Liver (tissue), 3 donors: Measurements from ENCODE around the gene SPPL2C.

ENCODE experiments used
- CTCF ChIP-seq: fragments of 150-350 bp; IDR thresholded peaks from 2 replicates; pipeline ENCODE4 v1.5.1; 2017; ENCODE audit warnings: improper control_type of control experiment, low read depth, low read length; ENCODE audit not compliant: missing input control
- EGR1 ChIP-seq, 2 donors: IDR thresholded peaks; 2 replicates each; pipeline ENCODE4 v1.6.1; 2016 to 2018; ENCODE audit warnings: antibody characterized with exemption in 2 of 2, low read depth in 2 of 2
- FOXA1 ChIP-seq: IDR thresholded peaks from 2 replicates; pipeline ENCODE4 v1.6.1; 2016; ENCODE audit warnings: antibody characterized with exemption
- GABPA ChIP-seq, 2 donors: IDR thresholded peaks in 1 of 2; conservative IDR thresholded peaks in 1 of 2; 2 replicates each; pipeline ENCODE4 v1.6.1; 2016; ENCODE audit warnings: antibody characterized with exemption in 2 of 2, mild to moderate bottlenecking in 1 of 2, moderate library complexity in 1 of 2
- HNF4A ChIP-seq, 2 donors: conservative IDR thresholded peaks; 2 replicates each; pipeline ENCODE4 v1.6.1; 2016; ENCODE audit warnings: antibody characterized with exemption in 2 of 2, mild to moderate bottlenecking in 2 of 2
- JUND ChIP-seq, 2 donors: IDR thresholded peaks; 2 replicates each; pipeline ENCODE4 v1.6.1; 2016; ENCODE audit warnings: antibody characterized with exemption in 2 of 2
- RAD21 ChIP-seq, 2 donors: IDR thresholded peaks; 2 replicates each; pipeline ENCODE4 v1.6.1; 2016; ENCODE audit warnings: antibody characterized with exemption in 2 of 2, mild to moderate bottlenecking in 2 of 2
- RXRA ChIP-seq, 2 donors: IDR thresholded peaks; 2 replicates each; pipeline ENCODE4 v1.6.1; 2017 to 2018; ENCODE audit warnings: antibody characterized with exemption in 2 of 2, mild to moderate bottlenecking in 1 of 2
- TAF1 ChIP-seq: conservative IDR thresholded peaks from 2 replicates; pipeline ENCODE4 v1.6.1; 2016; ENCODE audit warnings: antibody characterized with exemption, mild to moderate bottlenecking
- YY1 ChIP-seq: IDR thresholded peaks from 2 replicates; pipeline ENCODE4 v1.6.1; 2016; ENCODE audit warnings: antibody characterized with exemption, mild to moderate bottlenecking
- ZBTB33 ChIP-seq: IDR thresholded peaks from 2 replicates; pipeline ENCODE4 v1.6.1; 2016; ENCODE audit warnings: antibody characterized with exemption
- TF ChIP-seq, protein P1 (sequence below): IDR thresholded peaks from 2 replicates; pipeline ENCODE4 v1.6.1; 2016; ENCODE audit warnings: antibody characterized with exemption
- TF ChIP-seq, protein P2 (sequence below): IDR thresholded peaks from 2 replicates; pipeline ENCODE4 v1.6.1; 2016; ENCODE audit warnings: antibody characterized with exemption
- TF ChIP-seq, protein P3 (sequence below): IDR thresholded peaks from 2 replicates; pipeline ENCODE4 v1.6.1; 2016; ENCODE audit warnings: antibody characterized with exemption, mild to moderate bottlenecking
- donor health status: healthy.
- donor health status: healthy.

GRCh38 chr17:45855691-45856336 is 11.1 kb downstream of the SPPL2C start:
- TF ChIP-seq TAF1 (no peak), FOXA1 (no peak), CTCF (no peak), RXRA (IDR thresholded peaks at IDR 0.05) (no peak), YY1 (no peak), ZBTB33 (no peak), GABPA (IDR thresholded peaks at IDR 0.05 in 1 of 2, conservative IDR thresholded peaks at IDR 0.05 in 1 of 2) (no peak), HNF4A (conservative IDR thresholded peaks at IDR 0.05) (no peak), RAD21 (IDR thresholded peaks at IDR 0.05) (no peak), EGR1 (IDR thresholded peaks at IDR 0.05; ENCODE audit: low read depth in 2 of 2) (no peak), JUND (IDR thresholded peaks at IDR 0.05) (no peak)
- TF ChIP-seq, protein P1, sequence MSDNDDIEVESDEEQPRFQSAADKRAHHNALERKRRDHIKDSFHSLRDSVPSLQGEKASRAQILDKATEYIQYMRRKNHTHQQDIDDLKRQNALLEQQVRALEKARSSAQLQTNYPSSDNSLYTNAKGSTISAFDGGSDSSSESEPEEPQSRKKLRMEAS, result no peak
- TF ChIP-seq, protein P2, sequence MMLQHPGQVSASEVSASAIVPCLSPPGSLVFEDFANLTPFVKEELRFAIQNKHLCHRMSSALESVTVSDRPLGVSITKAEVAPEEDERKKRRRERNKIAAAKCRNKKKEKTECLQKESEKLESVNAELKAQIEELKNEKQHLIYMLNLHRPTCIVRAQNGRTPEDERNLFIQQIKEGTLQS, result no peak
- TF ChIP-seq, protein P3, sequence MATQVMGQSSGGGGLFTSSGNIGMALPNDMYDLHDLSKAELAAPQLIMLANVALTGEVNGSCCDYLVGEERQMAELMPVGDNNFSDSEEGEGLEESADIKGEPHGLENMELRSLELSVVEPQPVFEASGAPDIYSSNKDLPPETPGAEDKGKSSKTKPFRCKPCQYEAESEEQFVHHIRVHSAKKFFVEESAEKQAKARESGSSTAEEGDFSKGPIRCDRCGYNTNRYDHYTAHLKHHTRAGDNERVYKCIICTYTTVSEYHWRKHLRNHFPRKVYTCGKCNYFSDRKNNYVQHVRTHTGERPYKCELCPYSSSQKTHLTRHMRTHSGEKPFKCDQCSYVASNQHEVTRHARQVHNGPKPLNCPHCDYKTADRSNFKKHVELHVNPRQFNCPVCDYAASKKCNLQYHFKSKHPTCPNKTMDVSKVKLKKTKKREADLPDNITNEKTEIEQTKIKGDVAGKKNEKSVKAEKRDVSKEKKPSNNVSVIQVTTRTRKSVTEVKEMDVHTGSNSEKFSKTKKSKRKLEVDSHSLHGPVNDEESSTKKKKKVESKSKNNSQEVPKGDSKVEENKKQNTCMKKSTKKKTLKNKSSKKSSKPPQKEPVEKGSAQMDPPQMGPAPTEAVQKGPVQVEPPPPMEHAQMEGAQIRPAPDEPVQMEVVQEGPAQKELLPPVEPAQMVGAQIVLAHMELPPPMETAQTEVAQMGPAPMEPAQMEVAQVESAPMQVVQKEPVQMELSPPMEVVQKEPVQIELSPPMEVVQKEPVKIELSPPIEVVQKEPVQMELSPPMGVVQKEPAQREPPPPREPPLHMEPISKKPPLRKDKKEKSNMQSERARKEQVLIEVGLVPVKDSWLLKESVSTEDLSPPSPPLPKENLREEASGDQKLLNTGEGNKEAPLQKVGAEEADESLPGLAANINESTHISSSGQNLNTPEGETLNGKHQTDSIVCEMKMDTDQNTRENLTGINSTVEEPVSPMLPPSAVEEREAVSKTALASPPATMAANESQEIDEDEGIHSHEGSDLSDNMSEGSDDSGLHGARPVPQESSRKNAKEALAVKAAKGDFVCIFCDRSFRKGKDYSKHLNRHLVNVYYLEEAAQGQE, result no peak
